GM12874 (cell line): Measurements from ENCODE around the gene DLL1.

ENCODE experiments used
- TF ChIP-seq, protein P1 (sequence below): IDR thresholded peaks from 2 replicates; pipeline ENCODE4 v1.5.1; 2011; ENCODE audit warnings: low read depth, mild to moderate bottlenecking, control low read depth, low read length, moderate library complexity; ENCODE audit not compliant: insufficient read depth

Gene DLL1

DNA sequence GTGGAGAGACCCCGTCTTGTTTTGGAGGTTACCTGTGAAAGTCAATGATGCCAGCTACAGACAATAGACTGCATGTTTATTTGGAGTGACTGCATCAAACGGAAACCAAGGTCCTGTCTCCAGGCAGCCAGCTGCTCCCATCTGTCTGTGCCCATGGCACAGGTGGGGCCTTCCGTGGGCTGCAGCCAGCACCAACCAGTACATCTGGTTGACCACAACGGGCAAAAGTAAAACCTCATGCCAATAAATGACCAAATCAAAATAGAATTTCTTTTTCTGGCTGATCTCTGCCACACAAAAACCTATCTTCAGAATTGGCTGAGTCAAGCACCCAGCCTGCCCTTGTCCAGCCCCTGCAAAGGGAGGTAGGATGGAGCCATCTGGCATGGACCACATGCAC, 33.5 kb downstream of the DLL1 start:
- TF ChIP-seq, protein P1, sequence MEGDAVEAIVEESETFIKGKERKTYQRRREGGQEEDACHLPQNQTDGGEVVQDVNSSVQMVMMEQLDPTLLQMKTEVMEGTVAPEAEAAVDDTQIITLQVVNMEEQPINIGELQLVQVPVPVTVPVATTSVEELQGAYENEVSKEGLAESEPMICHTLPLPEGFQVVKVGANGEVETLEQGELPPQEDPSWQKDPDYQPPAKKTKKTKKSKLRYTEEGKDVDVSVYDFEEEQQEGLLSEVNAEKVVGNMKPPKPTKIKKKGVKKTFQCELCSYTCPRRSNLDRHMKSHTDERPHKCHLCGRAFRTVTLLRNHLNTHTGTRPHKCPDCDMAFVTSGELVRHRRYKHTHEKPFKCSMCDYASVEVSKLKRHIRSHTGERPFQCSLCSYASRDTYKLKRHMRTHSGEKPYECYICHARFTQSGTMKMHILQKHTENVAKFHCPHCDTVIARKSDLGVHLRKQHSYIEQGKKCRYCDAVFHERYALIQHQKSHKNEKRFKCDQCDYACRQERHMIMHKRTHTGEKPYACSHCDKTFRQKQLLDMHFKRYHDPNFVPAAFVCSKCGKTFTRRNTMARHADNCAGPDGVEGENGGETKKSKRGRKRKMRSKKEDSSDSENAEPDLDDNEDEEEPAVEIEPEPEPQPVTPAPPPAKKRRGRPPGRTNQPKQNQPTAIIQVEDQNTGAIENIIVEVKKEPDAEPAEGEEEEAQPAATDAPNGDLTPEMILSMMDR, result no peak

DNA sequence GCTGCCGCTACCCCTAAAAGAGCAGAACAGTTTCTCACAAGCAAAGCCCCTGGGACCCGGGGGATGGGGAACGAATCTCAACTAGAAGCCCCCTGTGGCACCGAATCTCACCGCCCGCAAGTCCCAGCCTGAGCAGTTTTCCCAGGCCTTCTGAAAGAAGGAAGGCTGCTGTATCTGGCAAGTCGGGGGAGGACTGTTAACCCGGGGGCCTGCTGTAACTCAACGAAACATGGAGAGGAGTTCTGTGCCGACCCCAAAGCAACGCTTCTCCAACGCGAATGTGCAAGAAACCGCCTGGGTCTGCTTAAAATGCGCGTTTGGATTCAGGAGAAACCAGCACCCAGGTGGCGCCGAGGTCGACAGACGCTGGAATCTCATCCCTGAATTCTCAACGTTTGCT, 34.2 kb downstream of the DLL1 start:
- TF ChIP-seq, protein P1, result no peak

DNA sequence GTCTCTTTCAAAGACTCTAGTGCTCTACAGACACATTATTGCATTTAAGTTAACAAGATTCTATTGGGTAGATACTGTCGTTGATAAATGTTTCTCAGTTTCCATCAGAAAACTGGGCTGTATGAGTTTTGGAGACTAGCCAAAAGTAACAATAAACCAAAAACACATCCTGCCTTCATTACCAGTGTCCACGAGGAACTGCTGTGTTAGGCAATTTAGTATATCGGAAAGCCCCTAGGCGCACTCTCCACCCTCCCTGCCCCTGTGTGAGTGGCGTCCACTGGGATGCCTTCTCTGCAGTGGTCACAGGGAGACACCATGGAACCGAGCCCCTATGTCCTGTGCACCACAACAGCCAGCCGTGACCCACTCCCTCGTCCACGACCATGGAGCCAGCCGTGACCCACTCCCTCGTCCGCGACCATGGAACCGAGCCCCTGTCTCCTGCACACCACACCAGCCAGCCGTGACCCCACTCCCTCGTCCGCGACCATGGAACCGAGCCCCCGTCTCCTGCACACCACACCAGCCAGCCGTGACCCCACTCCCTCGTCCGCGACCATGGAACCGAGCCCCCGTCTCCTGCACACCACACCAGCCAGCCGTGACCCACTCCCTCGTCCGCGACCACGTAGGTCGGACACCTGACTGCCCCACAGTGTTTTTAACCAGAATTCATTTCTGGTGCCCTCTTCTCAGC, 35.3 kb downstream of the DLL1 start:
- TF ChIP-seq, protein P1, result no peak

DNA sequence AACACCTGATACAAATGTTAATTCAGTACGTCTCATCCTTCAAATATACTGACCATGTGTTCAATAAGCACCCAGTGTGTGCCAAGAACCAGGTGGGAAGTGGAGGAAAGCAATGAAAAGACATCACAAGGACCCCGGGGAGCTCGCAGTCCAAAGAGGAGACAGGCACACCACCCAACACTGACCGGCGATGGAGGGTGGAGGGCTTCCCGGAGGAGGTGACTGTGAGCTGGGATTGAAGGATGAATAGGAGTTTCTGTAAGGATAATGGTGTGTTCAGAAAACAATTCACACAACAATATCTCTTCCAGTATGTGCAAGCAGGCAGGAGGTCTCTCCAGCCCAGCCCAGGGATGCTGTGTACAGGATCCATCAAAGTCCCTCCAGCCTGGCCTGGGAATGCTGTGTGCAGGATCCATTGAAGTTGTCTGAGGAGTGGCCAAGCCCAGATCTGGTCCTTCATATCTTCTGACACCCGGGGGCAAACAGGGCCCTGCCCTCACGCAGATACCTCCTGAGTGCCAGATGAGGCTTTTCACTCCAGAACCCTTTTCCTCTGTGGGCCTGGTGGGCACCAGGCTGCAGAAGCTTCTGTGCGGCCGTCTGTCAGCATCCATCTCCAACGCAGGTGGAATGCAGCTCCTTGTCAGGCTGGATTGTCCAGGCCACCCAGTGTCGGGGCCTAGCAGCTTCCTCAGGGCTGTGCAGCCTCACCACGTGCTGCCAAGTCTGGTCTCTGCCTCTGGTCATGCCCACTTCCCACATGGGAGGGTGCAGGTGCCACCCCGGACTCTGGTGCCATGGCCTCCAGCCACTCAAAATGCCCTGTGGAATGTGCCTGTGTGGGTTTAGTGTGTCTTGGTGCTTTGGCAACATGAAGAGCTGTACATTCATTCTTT, 36.3 kb downstream of the DLL1 start:
- TF ChIP-seq, protein P1, result no peak

DNA sequence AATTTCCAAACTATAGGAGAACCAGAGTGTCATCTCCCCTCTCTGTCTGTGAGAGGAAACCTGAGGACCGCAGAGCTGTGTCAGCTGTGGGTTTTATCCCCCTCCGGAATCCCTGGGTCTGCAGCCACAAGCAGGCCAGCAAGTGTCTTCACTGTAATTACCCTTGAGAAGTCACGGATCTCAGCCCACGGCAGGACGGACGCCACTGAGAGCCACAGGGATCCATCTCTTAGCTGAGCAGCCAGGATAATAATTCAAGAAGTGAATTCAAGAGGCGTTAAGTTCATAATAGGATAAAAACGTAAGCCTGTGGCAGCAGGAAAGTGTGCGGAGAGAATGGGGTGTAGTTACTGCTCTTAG, 37.0 kb downstream of the DLL1 start:
- TF ChIP-seq, protein P1, result no peak

DNA sequence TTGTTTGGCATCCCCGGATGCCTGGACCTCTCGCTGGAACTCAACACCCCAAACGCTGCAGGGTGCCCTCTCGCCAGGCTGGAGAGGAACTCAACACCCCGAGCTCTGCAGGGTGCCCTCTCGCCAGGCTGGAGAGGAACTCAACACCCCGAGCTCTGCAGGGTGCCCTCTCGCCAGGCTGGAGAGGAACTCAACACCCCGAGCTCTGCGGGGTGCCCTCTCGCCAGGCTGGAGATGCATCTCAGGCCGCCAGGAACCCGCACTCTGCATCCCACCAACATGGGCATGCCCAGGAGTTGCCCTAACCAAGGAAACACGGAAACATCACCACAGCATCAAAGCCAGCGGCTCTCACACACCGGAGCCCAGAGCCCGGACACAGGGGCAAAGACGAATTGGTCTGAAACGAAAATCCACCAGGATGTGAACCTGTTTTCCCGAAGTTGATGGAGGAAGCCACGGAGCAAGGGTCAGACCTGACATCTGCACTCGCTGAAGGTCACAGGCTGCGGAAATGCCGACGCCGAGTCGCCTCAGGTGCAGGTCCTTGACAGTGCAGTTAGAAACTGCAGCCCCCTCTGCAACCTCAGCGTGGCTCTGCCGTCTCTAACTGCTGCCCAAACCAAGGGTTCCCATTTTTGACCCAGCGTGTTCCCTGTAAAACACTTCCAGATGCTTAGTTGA, 37.5 kb downstream of the DLL1 start:
- TF ChIP-seq, protein P1, result no peak
